GM12878 (cell line): ENCODE results near the gene ZNF628. TPM values are rescaled to one million over a fixed set of nuclear protein-coding genes. Genes with fewer than 3 reads are reported as not detected.

Experiments
- ATAC-seq: fragments of 200-7000 bp; cut with Tn5 transposase; 3 replicates; pipeline ENCODE4 v1.9.1; 2020; ENCODE audit warnings: mild to moderate bottlenecking, moderate library complexity
- BruUV-seq: library from RNA; stranded (reverse); fragments of 400-500 nt; replicated peaks from 2 replicates; lab custom pipeline; 2021; lab: Mats Ljungman, UMichigan
- CTCF ChIA-PET: fragments of 300-600 bp; sonication (Branson Sonifier 250); formaldehyde crosslinking; extraction: SDS; loops from one replicate; lab custom pipeline; 2021; ENCODE audit warnings: inconsistent platforms; lab: Yijun Ruan, JAX
- POLR2A ChIA-PET: fragments of 350-600 bp; formaldehyde crosslinking; extraction: SDS; loops from one replicate; lab custom pipeline; 2021; ENCODE audit warnings: inconsistent platforms; lab: Charles Lee
- RAD21 ChIA-PET: fragments of 300-600 bp; sonication (Branson Sonifier 250); formaldehyde crosslinking; loops from one replicate; lab custom pipeline; 2023; ENCODE audit warnings: antibody characterized with exemption; ENCODE audit not compliant: unreplicated experiment; lab: Charles Lee
- SMC1A ChIA-PET: fragments of 300-600 bp; sonication (Branson Sonifier 250); formaldehyde crosslinking; loops from one replicate; lab custom pipeline; 2023; ENCODE audit not compliant: unreplicated experiment, uncharacterized antibody; lab: Charles Lee
- DNase-seq: peaks from one replicate; pipeline ENCODE4 v3.0.0-alpha.2; 2011; ENCODE audit warnings: low read depth, low spot score
- FAIRE-seq: peaks from 3 replicates; lab custom pipeline; 2011; peaks lifted over from hg19 to GRCh38; lab: Jason Lieb, UNC
- H2AFZ ChIP-seq: 2 replicates; pipeline ENCODE4 v1.6.0; 2011; ENCODE audit warnings: low read depth, low read length, control low read depth; ENCODE audit not compliant: control insufficient read depth
- H3K27ac ChIP-seq: 2 replicates; pipeline ENCODE4 v1.5.1; 2011; ENCODE audit warnings: control low read depth; ENCODE audit not compliant: control insufficient read depth, insufficient read depth
- H3K27me3 ChIP-seq, 2 experiments: replicated peaks in 1 of 2; 2 replicates each; pipeline versions ENCODE4 v1.6.0 to v1.6.1; 2011; ENCODE audit warnings: low read length in 1 of 2; ENCODE audit not compliant: control insufficient read depth in 2 of 2, insufficient read depth in 2 of 2
- H3K36me3 ChIP-seq, 2 experiments: 2 replicates each; pipeline ENCODE4 v1.5.1; 2011; ENCODE audit warnings: low read length in 1 of 2; ENCODE audit not compliant: control insufficient read depth in 2 of 2, insufficient read depth in 2 of 2
- H3K4me1 ChIP-seq: 2 replicates; pipeline ENCODE4 v1.6.1; 2011; ENCODE audit warnings: mild to moderate bottlenecking, low read length, moderate library complexity, mixed read lengths; ENCODE audit not compliant: control insufficient read depth, insufficient read depth
- H3K4me2 ChIP-seq: 2 replicates; pipeline ENCODE4 v1.6.0; 2011; ENCODE audit warnings: control low read depth; ENCODE audit not compliant: control insufficient read depth, insufficient read depth
- H3K4me3 ChIP-seq: fragments of 200-600 bp; sonication (generic); 2 replicates; pipeline ENCODE4 v1.5.1; 2016
- H3K79me2 ChIP-seq: 2 replicates; pipeline ENCODE4 v1.6.0; 2011; ENCODE audit warnings: low read length; ENCODE audit not compliant: control insufficient read depth, insufficient read depth
- H3K9ac ChIP-seq: 2 replicates; pipeline ENCODE4 v1.8.0; 2011; ENCODE audit warnings: low read length, control low read depth, mixed read lengths; ENCODE audit not compliant: control insufficient read depth, insufficient read depth
- H3K9me3 ChIP-seq: replicated peaks from 3 replicates; pipeline ENCODE4 v1.5.1; 2011; ENCODE audit warnings: mild to moderate bottlenecking, low read length; ENCODE audit not compliant: control insufficient read depth, insufficient read depth
- H4K20me1 ChIP-seq: 2 replicates; pipeline ENCODE4 v1.6.0; 2011; ENCODE audit not compliant: control insufficient read depth, insufficient read depth
- CBFB ChIP-seq: IDR thresholded peaks from 2 replicates; pipeline ENCODE4 v1.6.1; 2016; ENCODE audit warnings: antibody characterized with exemption, low read depth
- CEBPB ChIP-seq, 2 experiments: fragments of 150-350 bp in 1 of 2; IDR thresholded peaks; 2 replicates each; pipeline ENCODE4 v1.6.1; 2012 to 2014; ENCODE audit warnings: low read depth in 2 of 2, low read length in 2 of 2, borderline replicate concordance in 1 of 2, inconsistent platforms in 1 of 2
- CREB1 ChIP-seq: IDR thresholded peaks from 2 replicates; pipeline ENCODE4 v1.6.1; 2012; ENCODE audit warnings: low read depth, mild to moderate bottlenecking, inconsistent platforms
- IKZF1 ChIP-seq: fragments of 450-650 bp; conservative IDR thresholded peaks from 2 replicates; pipeline ENCODE4 v1.6.1; 2017; ENCODE audit warnings: antibody characterized with exemption, mild to moderate bottlenecking
- RELA ChIP-seq: fragments of 450-650 bp; IDR thresholded peaks from 2 replicates; pipeline ENCODE4 v1.8.0; 2014; ENCODE audit warnings: borderline replicate concordance; ENCODE audit not compliant: partially characterized antibody
- SPI1 ChIP-seq: IDR thresholded peaks from 2 replicates; pipeline ENCODE4 v1.6.1; 2011; ENCODE audit warnings: low read depth, mild to moderate bottlenecking, low read length, moderate library complexity, borderline replicate concordance; ENCODE audit not compliant: insufficient read depth
- YY1 ChIP-seq: IDR thresholded peaks from 2 replicates; pipeline ENCODE4 v1.6.1; 2011; ENCODE audit warnings: low read depth, mild to moderate bottlenecking, low read length
- ZNF24 ChIP-seq: fragments of 450-650 bp; IDR thresholded peaks from 2 replicates; pipeline ENCODE4 v1.6.1; 2017; ENCODE audit warnings: antibody characterized with exemption, mild to moderate bottlenecking
- WGBS: methylation state at CpG from one replicate; pipeline ENCODE4 v1.1.6; 2016; ENCODE audit warnings: low lambda C conversion rate; ENCODE audit not compliant: insufficient replicate concordance, insufficient coverage; ENCODE audit errors: missing lambda C conversion rate; 5-methylcytosine and 5-hydroxymethylcytosine counted together
- in situ Hi-C: fragments of 300-500 bp; cut with MboI; formaldehyde crosslinking; loops from 9 replicates; pipeline ENCODE4 v1.14.3; 2018; ENCODE audit warnings: mixed read lengths
- intact Hi-C: fragments of 100-400 bp; cut with micrococcal nuclease; formaldehyde crosslinking; loops from one replicate; pipeline ENCODE4 v1.14.2; 2022; ENCODE audit not compliant: unreplicated experiment
- polyA plus RNA-seq, 11 experiments: library from polyadenylated mRNA; depleted of rRNA in 4 of 11; unstranded in 6 of 11; stranded (reverse) in 5 of 11; fragments of >200 nt; fragmentation: Nextera tagmentation in 4 of 11; fragmentation: Illumina TruSeq in 1 of 11; extraction: Ambion mirVana in 4 of 11; extraction: Trizol in 1 of 11; gene quantifications; 1 replicate in 1 of 11; 2 replicates in 10 of 11; pipeline versions ENCODE4 v1.2.1 to v1.2.3, GENCODE V29; 2011 to 2016; ENCODE audit warnings: inconsistent platforms in 2 of 11, missing spikeins in 2 of 11, low read depth in 1 of 11
- total RNA-seq, 4 experiments: library from RNA; depleted of rRNA in 3 of 4; stranded (reverse); fragments of >200 nt in 3 of 4; fragmentation: Illumina TruSeq in 1 of 4; extraction: Trizol in 1 of 4; gene quantifications; 2 replicates each; pipeline versions ENCODE4 v1.2.1 to v1.2.3, GENCODE V29; 2013 to 2021
- TF ChIP-seq, protein P1 (sequence below): fragments of 450-650 bp; IDR thresholded peaks from 2 replicates; pipeline ENCODE4 v1.6.1; 2017; ENCODE audit warnings: mild to moderate bottlenecking, moderate library complexity
- TF ChIP-seq, protein P2 (sequence below): IDR thresholded peaks from 2 replicates; pipeline ENCODE4 v1.6.1; 2012; ENCODE audit warnings: low read depth, low read length, improper control_type of control experiment

ZNF628 gene
- total and polyA plus RNA-seq, 10 of the 15 experiments (the other 5 are each of a cell fraction or from before 2014, with no cell fraction given), result 0.04 to 11.3 (median 1.6) TPM; not detected in 1

DNA sequence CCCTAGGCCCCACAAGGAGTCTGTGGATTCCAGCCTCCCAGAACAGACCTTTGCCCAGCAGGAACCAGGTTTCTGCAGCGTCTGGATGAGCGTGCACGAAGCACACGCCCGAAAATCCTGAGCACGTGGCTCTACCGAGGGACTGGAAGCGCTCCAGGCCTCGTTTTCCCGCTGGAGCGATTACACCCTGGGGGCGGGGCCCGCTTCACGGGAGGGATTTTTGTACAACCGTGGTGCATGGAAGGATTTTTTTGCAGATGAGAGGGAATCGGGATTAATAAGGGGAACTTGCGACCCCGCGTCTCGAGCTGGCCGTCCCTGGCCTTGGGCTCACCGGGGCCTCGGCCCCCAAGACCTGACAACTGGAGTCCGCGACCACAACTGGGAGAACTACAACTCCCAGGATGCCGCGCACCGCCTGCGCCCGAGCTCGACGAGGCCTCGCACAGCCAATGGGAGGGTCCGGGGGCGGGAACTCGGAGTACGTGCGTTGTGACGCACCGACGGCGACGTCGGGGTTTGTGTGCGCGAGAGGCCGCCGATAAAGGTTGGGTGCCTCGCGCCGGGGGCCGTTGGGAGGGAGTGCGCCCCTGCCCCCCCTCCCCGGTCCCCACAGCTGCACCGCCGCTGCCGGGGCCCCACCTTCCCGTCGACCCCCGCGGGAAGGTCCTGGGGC, at the start of gene ZNF628 (continued):
- TF ChIP-seq, protein P1, sequence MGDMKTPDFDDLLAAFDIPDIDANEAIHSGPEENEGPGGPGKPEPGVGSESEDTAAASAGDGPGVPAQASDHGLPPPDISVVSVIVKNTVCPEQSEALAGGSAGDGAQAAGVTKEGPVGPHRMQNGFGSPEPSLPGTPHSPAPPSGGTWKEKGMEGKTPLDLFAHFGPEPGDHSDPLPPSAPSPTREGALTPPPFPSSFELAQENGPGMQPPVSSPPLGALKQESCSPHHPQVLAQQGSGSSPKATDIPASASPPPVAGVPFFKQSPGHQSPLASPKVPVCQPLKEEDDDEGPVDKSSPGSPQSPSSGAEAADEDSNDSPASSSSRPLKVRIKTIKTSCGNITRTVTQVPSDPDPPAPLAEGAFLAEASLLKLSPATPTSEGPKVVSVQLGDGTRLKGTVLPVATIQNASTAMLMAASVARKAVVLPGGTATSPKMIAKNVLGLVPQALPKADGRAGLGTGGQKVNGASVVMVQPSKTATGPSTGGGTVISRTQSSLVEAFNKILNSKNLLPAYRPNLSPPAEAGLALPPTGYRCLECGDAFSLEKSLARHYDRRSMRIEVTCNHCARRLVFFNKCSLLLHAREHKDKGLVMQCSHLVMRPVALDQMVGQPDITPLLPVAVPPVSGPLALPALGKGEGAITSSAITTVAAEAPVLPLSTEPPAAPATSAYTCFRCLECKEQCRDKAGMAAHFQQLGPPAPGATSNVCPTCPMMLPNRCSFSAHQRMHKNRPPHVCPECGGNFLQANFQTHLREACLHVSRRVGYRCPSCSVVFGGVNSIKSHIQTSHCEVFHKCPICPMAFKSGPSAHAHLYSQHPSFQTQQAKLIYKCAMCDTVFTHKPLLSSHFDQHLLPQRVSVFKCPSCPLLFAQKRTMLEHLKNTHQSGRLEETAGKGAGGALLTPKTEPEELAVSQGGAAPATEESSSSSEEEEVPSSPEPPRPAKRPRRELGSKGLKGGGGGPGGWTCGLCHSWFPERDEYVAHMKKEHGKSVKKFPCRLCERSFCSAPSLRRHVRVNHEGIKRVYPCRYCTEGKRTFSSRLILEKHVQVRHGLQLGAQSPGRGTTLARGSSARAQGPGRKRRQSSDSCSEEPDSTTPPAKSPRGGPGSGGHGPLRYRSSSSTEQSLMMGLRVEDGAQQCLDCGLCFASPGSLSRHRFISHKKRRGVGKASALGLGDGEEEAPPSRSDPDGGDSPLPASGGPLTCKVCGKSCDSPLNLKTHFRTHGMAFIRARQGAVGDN, result 0 out of 2 replicates have a peak, but pooled peaks have one; percentile 52

DNA sequence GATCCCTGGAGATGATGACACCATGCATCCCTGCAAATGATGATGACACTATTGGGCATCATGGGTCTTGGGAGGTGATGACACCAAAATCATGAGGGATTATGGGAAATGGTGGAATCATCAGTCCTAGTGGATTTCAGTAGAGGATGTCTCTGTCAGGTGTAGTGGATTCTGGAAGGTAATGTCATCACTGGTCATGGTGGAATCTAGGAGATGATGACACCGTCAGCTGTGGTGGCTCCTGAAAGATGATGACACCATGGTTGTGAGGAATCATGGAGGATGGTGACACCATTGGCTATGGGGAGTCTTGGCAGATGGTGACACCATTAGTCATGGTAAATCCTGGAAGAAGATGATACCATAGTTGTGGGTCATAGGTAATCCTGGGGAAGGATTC, 45.2 kb upstream of the ZNF628 start:
- 50% methylated on average over 1 of the region's 1 CpG for WGBS
- no peak for TF ChIP-seq ZNF24
- no peak for TF ChIP-seq SPI1
- TF ChIP-seq RELA, result no peak
- no peak for TF ChIP-seq CBFB
- no peak for TF ChIP-seq IKZF1
- no peak for TF ChIP-seq CEBPB (IDR thresholded peaks at IDR 0.05; ENCODE audit: borderline replicate concordance in 1 of 2, low read depth in 2 of 2, low read length in 2 of 2)
- no peak for TF ChIP-seq CREB1
- TF ChIP-seq YY1, result no peak
- TF ChIP-seq, protein P2, sequence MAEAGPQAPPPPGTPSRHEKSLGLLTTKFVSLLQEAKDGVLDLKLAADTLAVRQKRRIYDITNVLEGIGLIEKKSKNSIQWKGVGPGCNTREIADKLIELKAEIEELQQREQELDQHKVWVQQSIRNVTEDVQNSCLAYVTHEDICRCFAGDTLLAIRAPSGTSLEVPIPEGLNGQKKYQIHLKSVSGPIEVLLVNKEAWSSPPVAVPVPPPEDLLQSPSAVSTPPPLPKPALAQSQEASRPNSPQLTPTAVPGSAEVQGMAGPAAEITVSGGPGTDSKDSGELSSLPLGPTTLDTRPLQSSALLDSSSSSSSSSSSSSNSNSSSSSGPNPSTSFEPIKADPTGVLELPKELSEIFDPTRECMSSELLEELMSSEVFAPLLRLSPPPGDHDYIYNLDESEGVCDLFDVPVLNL, result no peak
- TF ChIP-seq, all 136 proteins: peak for 0
- DNase-seq (no peak), FAIRE-seq (no peak), ATAC-seq (no peak)
- SMC1A ChIA-PET, result no interaction called here
- no peaks in the 10 kb centered on the region for H3K36me3 ChIP-seq
- CTCF ChIA-PET, result no interaction called here
- H3K4me2 ChIP-seq, result no peak overlapping the region
- no peaks in the 10 kb centered on the region for H3K27me3 ChIP-seq
- no TSS peak for BruUV-seq
- no peak overlapping the region for H3K9ac ChIP-seq
- POLR2A ChIA-PET, result no interaction called here
- no peaks in the 10 kb centered on the region; the same call in 2 of the 3 replicates for H3K9me3 ChIP-seq
- H3K4me3 ChIP-seq, result no peak overlapping the region
- H3K79me2 ChIP-seq, result no peaks in the 10 kb centered on the region
- intact Hi-C loops, result no loop called here
- H4K20me1 ChIP-seq, result no peaks in the 10 kb centered on the region
- H3K4me1 ChIP-seq, result no peaks in the 10 kb centered on the region; the same call in 1 of the 2 replicates
- in situ Hi-C loops, result no loop called here
- H3K27ac ChIP-seq, result no peak overlapping the region
- RAD21 ChIA-PET, result no interaction called here
- H2AFZ ChIP-seq, result no peak overlapping the region
